IMR-90 (cell line): ENCODE results near the gene THRB. TPM values are rescaled to one million over a fixed set of nuclear protein-coding genes. Genes with fewer than 3 reads are reported as not detected.

Source experiments
- ATAC-seq: fragments of 200-7000 bp; cut with Tn5 transposase; 2 replicates; pipeline ENCODE4 v1.9.1; 2020; ENCODE audit warnings: low read depth, mild to moderate bottlenecking, moderate library complexity
- BruUV-seq: library from RNA; stranded (reverse); fragments of 400-500 nt; replicated peaks from 2 replicates; lab custom pipeline; 2021; lab: Mats Ljungman, UMichigan
- CTCF ChIA-PET: fragments of 300-600 bp; formaldehyde crosslinking; extraction: SDS; loops from one replicate; lab custom pipeline; 2021; ENCODE audit warnings: antibody characterized with exemption; lab: Yijun Ruan, JAX
- POLR2A ChIA-PET: fragments of 300-600 bp; sonication (Branson Sonifier 250); formaldehyde crosslinking; loops from one replicate; lab custom pipeline; 2022; ENCODE audit warnings: antibody characterized with exemption; ENCODE audit not compliant: unreplicated experiment; lab: Charles Lee
- DNase-seq: peaks from one replicate; pipeline ENCODE4 v3.0.0; 2013
- H2AFZ ChIP-seq: replicated peaks from 2 replicates; pipeline ENCODE3; 2013; ENCODE audit warnings: low read length, mild to moderate bottlenecking; ENCODE audit not compliant: poor library complexity
- H2AK5ac ChIP-seq: 2 replicates; pipeline ENCODE4 v1.6.1; 2013; ENCODE audit warnings: low read depth, low read length, inconsistent platforms
- H2AK9ac ChIP-seq: replicated peaks from 2 replicates; pipeline ENCODE3; 2013; ENCODE audit warnings: mild to moderate bottlenecking, low read depth, low read length, moderate library complexity; ENCODE audit not compliant: poor library complexity
- H2BK120ac ChIP-seq: 2 replicates; pipeline ENCODE4 v1.6.1; 2013; ENCODE audit warnings: low read depth, low read length, inconsistent platforms
- H2BK15ac ChIP-seq: 3 replicates; pipeline ENCODE4 v1.6.1; 2013; ENCODE audit warnings: low read depth, low read length, inconsistent platforms
- H2BK20ac ChIP-seq: 2 replicates; pipeline ENCODE4 v1.6.1; 2013; ENCODE audit warnings: low read depth, mild to moderate bottlenecking, inconsistent platforms, low read length, moderate library complexity
- H2BK5ac ChIP-seq: 2 replicates; pipeline ENCODE4 v1.6.1; 2013; ENCODE audit warnings: mild to moderate bottlenecking, low read depth, low read length, inconsistent platforms; ENCODE audit not compliant: poor library complexity, severe bottlenecking
- H3K14ac ChIP-seq: replicated peaks from 2 replicates; pipeline ENCODE4 v1.6.1; 2013; ENCODE audit warnings: low read depth, low read length, inconsistent platforms
- H3K18ac ChIP-seq: 2 replicates; pipeline ENCODE4 v1.6.1; 2013; ENCODE audit warnings: low read depth, low read length, control low read depth
- H3K23ac ChIP-seq: 2 replicates; pipeline ENCODE4 v1.6.1; 2013; ENCODE audit warnings: low read depth, low read length, inconsistent platforms
- H3K27ac ChIP-seq: 2 replicates; pipeline ENCODE4 v1.5.1; 2013; ENCODE audit warnings: mild to moderate bottlenecking, control low read depth, low read length; ENCODE audit not compliant: insufficient read depth
- H3K27me3 ChIP-seq: 2 replicates; pipeline ENCODE4 v1.6.1; 2013; ENCODE audit warnings: low read length; ENCODE audit not compliant: control insufficient read depth, insufficient read depth
- H3K36me3 ChIP-seq: 2 replicates; pipeline ENCODE4 v1.6.1; 2013; ENCODE audit warnings: low read length, mixed read lengths; ENCODE audit not compliant: control insufficient read depth, insufficient read depth
- H3K4ac ChIP-seq: 2 replicates; pipeline ENCODE4 v1.6.1; 2013; ENCODE audit warnings: low read depth, low read length, inconsistent platforms
- H3K4me1 ChIP-seq: 2 replicates; pipeline ENCODE4 v1.6.1; 2013; ENCODE audit warnings: low read length, mixed read lengths; ENCODE audit not compliant: control insufficient read depth, insufficient read depth
- H3K4me2 ChIP-seq: 2 replicates; pipeline ENCODE4 v1.6.1; 2013; ENCODE audit warnings: low read depth, mild to moderate bottlenecking, control low read depth, low read length, moderate library complexity
- H3K4me3 ChIP-seq: 2 replicates; pipeline ENCODE4 v1.5.1; 2013; ENCODE audit warnings: low read depth, mild to moderate bottlenecking, control low read depth, low read length, moderate library complexity; ENCODE audit not compliant: insufficient read depth
- H3K56ac ChIP-seq: 2 replicates; pipeline ENCODE4 v1.6.1; 2013; ENCODE audit warnings: low read length, inconsistent platforms; ENCODE audit not compliant: insufficient read depth; ENCODE audit errors: extremely low read depth
- H3K79me1 ChIP-seq, 2 experiments: 2 replicates each; pipeline ENCODE4 v1.6.1; 2013; ENCODE audit warnings: low read length in 2 of 2, inconsistent platforms in 1 of 2, low read depth in 1 of 2
- H3K9ac ChIP-seq: 2 replicates; pipeline ENCODE4 v1.6.1; 2013; ENCODE audit warnings: low read depth, low read length, control low read depth
- H3K9me1 ChIP-seq: 2 replicates; pipeline ENCODE4 v1.6.1; 2013; ENCODE audit warnings: low read length, inconsistent platforms; ENCODE audit not compliant: insufficient read depth
- H3K9me3 ChIP-seq: 2 replicates; pipeline ENCODE4 v1.6.1; 2013; ENCODE audit warnings: low read length; ENCODE audit not compliant: control insufficient read depth, insufficient read depth
- H4K20me1 ChIP-seq: 2 replicates; pipeline ENCODE4 v1.6.1; 2013; ENCODE audit warnings: low read length, inconsistent platforms; ENCODE audit not compliant: insufficient read depth
- H4K5ac ChIP-seq: 2 replicates; pipeline ENCODE4 v1.6.1; 2013; ENCODE audit warnings: mild to moderate bottlenecking, low read depth, low read length, control low read depth
- H4K8ac ChIP-seq, 2 experiments: 2 replicates each; pipeline ENCODE4 v1.6.1; 2013; ENCODE audit warnings: low read depth in 2 of 2, low read length in 2 of 2, control low read depth in 1 of 2, inconsistent platforms in 1 of 2
- H4K91ac ChIP-seq: 2 replicates; pipeline ENCODE4 v1.6.1; 2013; ENCODE audit warnings: low read depth, low read length, inconsistent platforms; ENCODE audit not compliant: insufficient read depth
- CHD1 ChIP-seq: IDR thresholded peaks from 2 replicates; pipeline ENCODE4 v1.6.1; 2012; ENCODE audit warnings: low read depth, low read length, improper control_type of control experiment
- CTCF ChIP-seq: conservative IDR thresholded peaks from 2 replicates; pipeline ENCODE4 v1.5.1; 2012; ENCODE audit warnings: mild to moderate bottlenecking, low read depth, low read length, improper control_type of control experiment
- FOS ChIP-seq: fragments of 150-350 bp; IDR thresholded peaks from 2 replicates; pipeline ENCODE4 v1.6.1; 2016; ENCODE audit warnings: low read depth, low read length
- MAZ ChIP-seq: IDR thresholded peaks from 2 replicates; pipeline ENCODE4 v1.6.1; 2012; ENCODE audit warnings: low read depth, mild to moderate bottlenecking, low read length, improper control_type of control experiment, moderate library complexity, borderline replicate concordance
- MXI1 ChIP-seq: IDR thresholded peaks from 2 replicates; pipeline ENCODE4 v1.6.1; 2012; ENCODE audit warnings: low read depth, mild to moderate bottlenecking, low read length, moderate library complexity, borderline replicate concordance
- NFE2L2 ChIP-seq: fragments of 150-350 bp; IDR thresholded peaks from 2 replicates; pipeline ENCODE4 v1.6.1; 2016; ENCODE audit warnings: low read depth, mild to moderate bottlenecking, low read length
- POLR2A ChIP-seq: IDR thresholded peaks from 2 replicates; pipeline ENCODE4 v1.6.1; 2012; ENCODE audit warnings: mild to moderate bottlenecking, low read depth, low read length
- RCOR1 ChIP-seq: IDR thresholded peaks from 2 replicates; pipeline ENCODE4 v1.6.1; 2012; ENCODE audit warnings: mild to moderate bottlenecking, low read length, improper control_type of control experiment; ENCODE audit not compliant: insufficient replicate concordance
- RFX5 ChIP-seq: IDR thresholded peaks from 2 replicates; pipeline ENCODE4 v1.8.0; 2012; ENCODE audit warnings: low read depth, mild to moderate bottlenecking, low read length, moderate library complexity
- SMC3 ChIP-seq: fragments of 150-350 bp; IDR thresholded peaks from 2 replicates; pipeline ENCODE4 v1.6.1; 2016; ENCODE audit warnings: low read depth, mild to moderate bottlenecking, antibody characterized with exemption, low read length, moderate library complexity
- WGBS, 2 experiments: methylation state at CpG; one replicate each; pipeline versions ENCODE4 v1.1.5 to v1.1.7; 2013; ENCODE audit warnings: missing lambda C conversion rate in 2 of 2; ENCODE audit not compliant: insufficient read length in 1 of 2; ENCODE audit errors: extremely low coverage in 2 of 2; 5-methylcytosine and 5-hydroxymethylcytosine counted together
- dilution Hi-C: fragments of 300-500 bp; cut with HindIII; formaldehyde crosslinking; loops from one replicate; pipeline ENCODE4 v1.14.3; 2018; ENCODE audit warnings: low sequenced_read_pairs; ENCODE audit not compliant: unreplicated experiment
- in situ Hi-C: fragments of 300-500 bp; cut with MboI; formaldehyde crosslinking; loops from 3 replicates; pipeline ENCODE4 v1.14.3; 2019; ENCODE audit warnings: low sequenced_read_pairs, inconsistent platforms, mixed read lengths
- intact Hi-C: fragments of 100-400 bp; cut with micrococcal nuclease; formaldehyde crosslinking; loops from 2 replicates; pipeline ENCODE4 v1.10.0; 2022
- microRNA-seq, 2 experiments: library from miRNA; stranded (forward) in 1 of 2; unstranded in 1 of 2; fragments of 10-50 nt in 1 of 2; fragments of <30 nt in 1 of 2; gene quantifications in 1 of 2; microRNA quantifications in 1 of 2; one replicate each; pipeline versions ENCODE3 to v1.1.0; 2013 to 2020; ENCODE audit not compliant: insufficient read depth in 1 of 2, insufficient read length in 1 of 2, unreplicated experiment in 1 of 2
- polyA plus RNA-seq, 3 experiments: library from polyadenylated mRNA; depleted of rRNA; stranded (reverse); fragments of >200 nt; gene quantifications; 2 replicates each; pipeline ENCODE4 v1.2.3, GENCODE V29; 2012; ENCODE audit warnings: low replicate concordance in 1 of 3
- small RNA-seq, 5 experiments: library from RNA; depleted of rRNA; stranded (forward); fragments of <200 nt; gene quantifications; one replicate each; pipeline ENCODE3, GENCODE V24; 2012
- total RNA-seq: library from RNA; depleted of rRNA; stranded (reverse); fragments of >200 nt; gene quantifications from 2 replicates; pipeline ENCODE4 v1.2.3, GENCODE V29; 2012

THRB gene
- total and polyA plus RNA-seq, 2 of the 4 experiments (the other 2 are of a cell fraction): under 0.01 TPM; not detected in 1

- no peak overlapping the region for H3K56ac ChIP-seq
- no peaks in the 10 kb centered on the region for H3K9me3 ChIP-seq
- no peak for DNase-seq
- H3K9me1 ChIP-seq: no peaks in the 10 kb centered on the region
- POLR2A ChIA-PET: no interaction called here
- BruUV-seq: no TSS peak
- H2AFZ ChIP-seq: no peak overlapping the region
- no peaks in the 10 kb centered on the region for H4K20me1 ChIP-seq
- no peak overlapping the region for H2BK20ac ChIP-seq
- no peak overlapping the region for H2BK15ac ChIP-seq
- no peak for ATAC-seq
- H4K91ac ChIP-seq: no peak overlapping the region
- TF ChIP-seq RCOR1 (no peak), FOS (no peak), NFE2L2 (no peak), CTCF (no peak), POLR2A (no peak), CHD1 (no peak), RFX5 (no peak), SMC3 (no peak), MXI1 (no peak), MAZ (no peak)
- no peak overlapping the region for H3K14ac ChIP-seq
- no CpG with 5 or more reads among the region's 3 CpGs for WGBS, 2 experiments
- H3K27me3 ChIP-seq: no peaks in the 10 kb centered on the region
- H3K79me1 ChIP-seq: no peaks in the 10 kb centered on the region
- no peak overlapping the region for H3K23ac ChIP-seq
- in situ Hi-C loops (no loop called here), dilution Hi-C loops (no loop called here), intact Hi-C loops (loop anchor here (5.0 kb wide), 1 partner anchor 55 kb away; no protein-coding TSS in a partner anchor)
- no peaks in the 10 kb centered on the region for H3K36me3 ChIP-seq
- H3K27ac ChIP-seq: no peak overlapping the region
- no peaks in the 10 kb centered on the region for H3K4me1 ChIP-seq
- H4K5ac ChIP-seq: no peak overlapping the region
- no peak overlapping the region for H2AK9ac ChIP-seq
- CTCF ChIA-PET: no interaction called here
- no peak overlapping the region for H3K4me3 ChIP-seq
- no peak overlapping the region for H3K4me2 ChIP-seq
- H3K9ac ChIP-seq: no peak overlapping the region
- no peak overlapping the region for H2BK5ac ChIP-seq
- H3K18ac ChIP-seq: no peak overlapping the region
- no peak overlapping the region for H2BK120ac ChIP-seq
- H2AK5ac ChIP-seq: no peak overlapping the region
- H4K8ac ChIP-seq: no peak overlapping the region
- no peak overlapping the region for H3K4ac ChIP-seq
These were observed 427.2 kb downstream of the THRB start for GRCh38 chr3:24067483-24067882.

Small RNAs within 50 kb of the gene (microRNA-seq; reads per million reads assigned to microRNA genes)
- gene MIR4792: 0 reads per million in 2 experiments

Small RNAs within 50 kb of the gene (small RNA-seq; reads per million reads assigned to genes)
- 0 to 0.60 (median 0) reads per million in 5 experiments for gene MIR4792
